ENCODE measurements around the gene VOPP1. TPM values are rescaled to one million over a fixed set of nuclear protein-coding genes. Genes with fewer than 3 reads are reported as not detected.

The VOPP1 gene
- total RNA-seq, 1 experiment from 2014 or later = 13.3 TPM

Other genes starting within 250 kb of the VOPP1 start
- 2.8 and 4.6 TPM in 2 replicates for gene LANCL2, start 207.2 kb downstream of the VOPP1 start, total RNA-seq (2014; rRNA removed; shearing (Covaris generic))